Fibroblast of lung (primary cell): Measurements from ENCODE around the gene LDLRAD4.

Source experiments
- CTCF ChIP-seq, 2 donors: IDR thresholded peaks in 1 of 2; conservative IDR thresholded peaks in 1 of 2; 1 replicate in 1 of 2; 2 replicates in 1 of 2; pipeline ENCODE4 v1.5.1; 2011 to 2012; ENCODE audit warnings: low read length in 2 of 2, control low read depth in 1 of 2, inconsistent platforms in 1 of 2, low read depth in 1 of 2, mild to moderate bottlenecking in 1 of 2
- EZH2 ChIP-seq: IDR thresholded peaks from 2 replicates; pipeline ENCODE4 v1.5.1; 2012; ENCODE audit warnings: low read length, control low read depth, mild to moderate bottlenecking; ENCODE audit errors: missing control alignments

- TF ChIP-seq EZH2 (no peak), CTCF (conservative IDR thresholded peaks at IDR 0.05 in 1 of 2, IDR thresholded peaks at IDR 0.05 in 1 of 2; ENCODE audit: low read depth in 1 of 2, low read length in 2 of 2) (no peak)
These were observed 212.1 kb downstream of the LDLRAD4 start for GRCh38 chr18:13430663-13431062.
